Uterus (tissue), 4 donors: Measurements from ENCODE around the gene HCN4. TPM values are rescaled to one million over a fixed set of nuclear protein-coding genes. Genes with fewer than 3 reads are reported as not detected.

Experiments
- DNase-seq, 2 donors: peaks; one replicate each; pipeline ENCODE4 v3.0.0-alpha.2; 2019 to 2020
- H3K27ac ChIP-seq, 2 donors: fragments of 200-600 bp; sonication (generic); 1 replicate in 1 of 2; 2 replicates in 1 of 2; pipeline ENCODE4 v1.5.1; 2016 to 2018
- H3K27me3 ChIP-seq, 2 donors: fragments of 200-600 bp; sonication (generic); one replicate each; pipeline ENCODE4 v1.5.1; 2018 to 2019; ENCODE audit warnings: control low read depth in 1 of 2
- H3K36me3 ChIP-seq, 2 donors: fragments of 200-600 bp; sonication (generic); one replicate each; pipeline ENCODE4 v1.5.1; 2019; ENCODE audit warnings: control low read depth in 1 of 2
- H3K4me1 ChIP-seq, 2 donors: fragments of 200-600 bp; sonication (generic); one replicate each; pipeline ENCODE4 v1.5.1; 2018 to 2019; ENCODE audit warnings: control low read depth in 1 of 2
- H3K4me3 ChIP-seq, 2 donors: fragments of 200-600 bp; sonication (generic); 1 replicate in 1 of 2; 2 replicates in 1 of 2; pipeline ENCODE4 v1.5.1; 2018 to 2019; ENCODE audit warnings: mild to moderate bottlenecking in 1 of 2
- H3K9me3 ChIP-seq, 2 donors: fragments of 200-600 bp; sonication (generic); one replicate each; pipeline ENCODE4 v1.5.1; 2019; ENCODE audit warnings: control low read depth in 1 of 2
- CTCF ChIP-seq, 4 experiments: fragments of 200-600 bp in 2 of 4; fragments of 450-650 bp in 2 of 4; sonication (generic) in 2 of 4; IDR thresholded peaks; one replicate each; pipeline ENCODE4 v1.5.1; 2016 to 2019; ENCODE audit warnings: antibody characterized with exemption in 4 of 4, mild to moderate bottlenecking in 2 of 4, moderate library complexity in 1 of 4
- POLR2A ChIP-seq, 2 donors: fragments of 450-650 bp; IDR thresholded peaks; one replicate each; pipeline ENCODE4 v1.6.1; 2016; ENCODE audit warnings: antibody characterized with exemption in 2 of 2, mild to moderate bottlenecking in 1 of 2, moderate library complexity in 1 of 2
- intact Hi-C: fragments of 100-400 bp; cut with DNase I; formaldehyde crosslinking; loops from one replicate; pipeline ENCODE4 v1.15.1; 2023; ENCODE audit warnings: low total_unique reads
- total RNA-seq, 4 donors: library from RNA; depleted of rRNA in 3 of 4; stranded (reverse); fragments of >200 nt in 3 of 4; gene quantifications; one replicate each; pipeline versions ENCODE4 v1.1.0 to v1.2.4, GENCODE V29; 2014 to 2023
- donor health status: DM: yes; HTN: yes; CAD: no.

Gene HCN4
- total RNA-seq, 4 donors from 2014 or later: 0.07 TPM; not detected in 3

- DNase-seq: no peak
- Histone ChIP-seq H3K4me3 (no peak overlapping the region), H3K9me3 (no peaks in the 10 kb centered on the region), H3K36me3 (no peaks in the 10 kb centered on the region), H3K4me1 (no peaks in the 10 kb centered on the region), H3K27me3 (no peaks in the 10 kb centered on the region), H3K27ac (no peak overlapping the region)
- intact Hi-C loops: no loop called here
- TF ChIP-seq POLR2A (IDR thresholded peaks at IDR 0.05): no peak
Observed at GRCh38 chr15:73328149-73328820, 40.5 kb downstream of the HCN4 start.

- Histone ChIP-seq H3K27me3 (no peaks in the 10 kb centered on the region), H3K36me3 (no peaks in the 10 kb centered on the region), H3K9me3 (no peaks in the 10 kb centered on the region), H3K4me3 (no peak overlapping the region), H3K4me1 (no peaks in the 10 kb centered on the region), H3K27ac (no peak overlapping the region)
- no peak for TF ChIP-seq POLR2A (IDR thresholded peaks at IDR 0.05)
- no peak for TF ChIP-seq CTCF (IDR thresholded peaks at IDR 0.05)
- no peak for DNase-seq
- intact Hi-C loops: no loop called here
Observed at GRCh38 chr15:73326157-73326556, 42.6 kb downstream of the HCN4 start.

GRCh38 chr15:73325191-73325861, 43.4 kb downstream of the HCN4 start:
- no peaks in the 10 kb centered on the region for H3K4me1 ChIP-seq

GRCh38 chr15:73324496-73325170, 44.1 kb downstream of the HCN4 start:
- no peak for TF ChIP-seq POLR2A (IDR thresholded peaks at IDR 0.05)
- TF ChIP-seq CTCF (IDR thresholded peaks at IDR 0.05): no peak
- no peaks in the 10 kb centered on the region for H3K36me3 ChIP-seq
- H3K27ac ChIP-seq: no peak overlapping the region
- H3K4me1 ChIP-seq: no peaks in the 10 kb centered on the region
- H3K4me3 ChIP-seq: no peak overlapping the region
- no peaks in the 10 kb centered on the region for H3K27me3 ChIP-seq
- no peak for DNase-seq
- H3K9me3 ChIP-seq: no peaks in the 10 kb centered on the region
- intact Hi-C loops: no loop called here

More at GRCh38 chr15:73325191-73325861, 43.4 kb downstream of the HCN4 start:
- no peaks in the 10 kb centered on the region for H3K27me3 ChIP-seq
- no peak for TF ChIP-seq POLR2A (IDR thresholded peaks at IDR 0.05)
- no peak for TF ChIP-seq CTCF (IDR thresholded peaks at IDR 0.05)
- intact Hi-C loops: no loop called here
- DNase-seq: no peak
- no peaks in the 10 kb centered on the region for H3K36me3 ChIP-seq
- H3K4me3 ChIP-seq: no peak overlapping the region
- H3K27ac ChIP-seq: no peak overlapping the region
- no peaks in the 10 kb centered on the region for H3K9me3 ChIP-seq

- H3K36me3 ChIP-seq: no peaks in the 10 kb centered on the region
- H3K27ac ChIP-seq: no peak overlapping the region
- intact Hi-C loops: no loop called here
- H3K27me3 ChIP-seq: no peaks in the 10 kb centered on the region
- H3K4me3 ChIP-seq: no peak overlapping the region
- DNase-seq: no peak
- no peaks in the 10 kb centered on the region for H3K9me3 ChIP-seq
- no peaks in the 10 kb centered on the region for H3K4me1 ChIP-seq
- no peak for TF ChIP-seq POLR2A (IDR thresholded peaks at IDR 0.05)
Observed at GRCh38 chr15:73323956-73324355, 44.8 kb downstream of the HCN4 start.

- no peaks in the 10 kb centered on the region for H3K36me3 ChIP-seq
- H3K4me3 ChIP-seq: no peak overlapping the region
- no peak for DNase-seq
- no peaks in the 10 kb centered on the region for H3K4me1 ChIP-seq
- intact Hi-C loops: no loop called here
- H3K9me3 ChIP-seq: no peaks in the 10 kb centered on the region
- H3K27ac ChIP-seq: no peak overlapping the region
- H3K27me3 ChIP-seq: no peaks in the 10 kb centered on the region
- TF ChIP-seq POLR2A (IDR thresholded peaks at IDR 0.05): no peak
Observed at GRCh38 chr15:73323374-73323955, 45.3 kb downstream of the HCN4 start.
